HCT116 (cell line): ENCODE data around the gene SYNE2. TPM values are rescaled to one million over a fixed set of nuclear protein-coding genes. Genes with fewer than 3 reads are reported as not detected.

ENCODE experiments used
- ATAC-seq: fragments of 200-7000 bp; cut with Tn5 transposase; 2 replicates; pipeline ENCODE4 v1.9.1; 2020; ENCODE audit warnings: mild to moderate bottlenecking, moderate library complexity
- BruUV-seq: library from RNA; stranded (reverse); fragments of 400-500 nt; replicated peaks from 2 replicates; lab custom pipeline; 2021; lab: Mats Ljungman, UMichigan
- CTCF ChIA-PET: fragments of 300-600 bp; sonication (Branson Sonifier 250); formaldehyde crosslinking; loops from one replicate; lab custom pipeline; 2021; ENCODE audit warnings: antibody characterized with exemption; lab: Charles Lee
- POLR2A ChIA-PET: fragments of 300-600, 350-600 bp; sonication (Branson Sonifier 250); formaldehyde crosslinking; loops from one replicate; lab custom pipeline; 2021; ENCODE audit warnings: antibody characterized with exemption; lab: Charles Lee
- RAD21 ChIA-PET, 2 experiments: fragments of 300-600 bp; sonication (Branson Sonifier 250); formaldehyde crosslinking; loops; one replicate each; lab custom pipeline; 2023; ENCODE audit warnings: low total read pairs in 2 of 2; ENCODE audit not compliant: uncharacterized antibody in 2 of 2, unreplicated experiment in 2 of 2, low non-redundant PET in 1 of 2; lab: Charles Lee
- DNase-seq: peaks from one replicate; pipeline ENCODE4 v3.0.0-alpha.2; 2010; ENCODE audit warnings: low read depth, low spot score
- H2AFZ ChIP-seq: fragments of 200-600 bp; shearing (Covaris generic), sonication (generic); 2 replicates; pipeline ENCODE4 v1.6.1; 2017; ENCODE audit warnings: low read depth, mixed run types, mixed read lengths, antibody characterized with exemption, low read length; ENCODE audit not compliant: poor library complexity, severe bottlenecking
- H3K27ac ChIP-seq: 2 replicates; pipeline ENCODE4 v1.5.1; 2012; ENCODE audit warnings: low read depth, low read length
- H3K27me3 ChIP-seq: fragments of 200-600 bp; sonication (generic); 2 replicates; pipeline ENCODE4 v1.6.1; 2016; ENCODE audit warnings: mixed run types, low read length, mixed read lengths; ENCODE audit not compliant: insufficient read depth
- H3K36me3 ChIP-seq, 2 experiments: fragments of 200-500 bp in 1 of 2; fragments of 200-600 bp in 1 of 2; sonication (Bioruptor generic) in 1 of 2; sonication (generic) in 1 of 2; 2 replicates each; pipeline versions ENCODE4 v1.5.1 to v1.6.1; 2014 to 2016; ENCODE audit warnings: low read length in 2 of 2, inconsistent platforms in 1 of 2, mixed read lengths in 1 of 2, mixed run types in 1 of 2; ENCODE audit not compliant: insufficient read depth in 2 of 2, control insufficient read depth in 1 of 2
- H3K4me1 ChIP-seq, 2 experiments: fragments of 200-600 bp in 1 of 2; sonication (generic) in 1 of 2; 2 replicates each; pipeline versions ENCODE4 v1.5.1 to v1.6.1; 2012 to 2017; ENCODE audit warnings: low read length in 2 of 2, inconsistent platforms in 1 of 2, mild to moderate bottlenecking in 1 of 2, mixed read lengths in 1 of 2, mixed run types in 1 of 2, moderate library complexity in 1 of 2; ENCODE audit not compliant: insufficient read depth in 2 of 2, control insufficient read depth in 1 of 2
- H3K4me2 ChIP-seq: fragments of 200-600 bp; sonication (generic); 2 replicates; pipeline ENCODE4 v1.6.1; 2017; ENCODE audit warnings: mixed run types, low read length, mixed read lengths
- H3K4me3 ChIP-seq, 2 experiments: fragments of 200-600 bp in 1 of 2; sonication (generic) in 1 of 2; replicated peaks in 1 of 2; 2 replicates each; pipeline ENCODE4 v1.5.1; 2011 to 2016; ENCODE audit warnings: low read length in 2 of 2, control low read depth in 1 of 2, low read depth in 1 of 2, mild to moderate bottlenecking in 1 of 2, mixed read lengths in 1 of 2, mixed run types in 1 of 2
- H3K79me2 ChIP-seq: fragments of 200-600 bp; sonication (generic); 2 replicates; pipeline ENCODE4 v1.6.1; 2017; ENCODE audit warnings: mild to moderate bottlenecking, mixed run types, low read length, moderate library complexity, mixed read lengths; ENCODE audit not compliant: insufficient read depth
- H3K9ac ChIP-seq: fragments of 200-600 bp; sonication (generic); 2 replicates; pipeline ENCODE4 v1.6.1; 2016; ENCODE audit warnings: low read length, mixed read lengths
- H3K9me2 ChIP-seq: fragments of 200-600 bp; sonication (generic), shearing (Covaris generic); 2 replicates; pipeline ENCODE4 v1.6.1; 2017; ENCODE audit warnings: mixed run types, mild to moderate bottlenecking, moderate library complexity; ENCODE audit not compliant: insufficient read depth
- H3K9me3 ChIP-seq, 2 experiments: fragments of 200-500 bp in 1 of 2; fragments of 200-600 bp in 1 of 2; sonication (Bioruptor generic) in 1 of 2; sonication (generic) in 1 of 2; 2 replicates each; pipeline ENCODE4 v1.6.1; 2014 to 2017; ENCODE audit warnings: low read length in 2 of 2, mixed read lengths in 2 of 2, inconsistent platforms in 1 of 2, low read depth in 1 of 2, mild to moderate bottlenecking in 1 of 2, mixed run types in 1 of 2, moderate library complexity in 1 of 2; ENCODE audit not compliant: control insufficient read depth in 1 of 2, insufficient read depth in 1 of 2
- H4K20me1 ChIP-seq: fragments of 200-600 bp; sonication (generic), shearing (Covaris generic); 2 replicates; pipeline ENCODE4 v1.6.1; 2017; ENCODE audit warnings: mixed run types, mild to moderate bottlenecking, moderate library complexity; ENCODE audit not compliant: insufficient read depth
- ATF3 ChIP-seq: IDR thresholded peaks from 2 replicates; pipeline ENCODE4 v1.6.1; 2012
- CBX3 ChIP-seq: IDR thresholded peaks from 2 replicates; pipeline ENCODE4 v1.6.1; 2012; ENCODE audit warnings: low read depth
- CEBPB ChIP-seq: IDR thresholded peaks from 2 replicates; pipeline ENCODE4 v1.6.1; 2012; ENCODE audit warnings: low read depth
- EGR1 ChIP-seq: IDR thresholded peaks from 2 replicates; pipeline ENCODE4 v1.6.1; 2012; ENCODE audit warnings: low read depth
- EZH2 ChIP-seq: fragments of 200-600 bp; sonication (generic); IDR thresholded peaks from 2 replicates; pipeline ENCODE4 v1.6.1; 2017; ENCODE audit warnings: antibody characterized with exemption, mixed run types
- EZH2phosphoT487 ChIP-seq: fragments of 200-600 bp; IDR thresholded peaks from 2 replicates; pipeline ENCODE4 v1.6.1; 2018; ENCODE audit warnings: antibody characterized with exemption, borderline replicate concordance
- JUND ChIP-seq: IDR thresholded peaks from 2 replicates; pipeline ENCODE4 v1.6.1; 2012
- POLR2A ChIP-seq: IDR thresholded peaks from 2 replicates; pipeline ENCODE4 v1.7.0; 2011; ENCODE audit warnings: borderline replicate concordance; ENCODE audit not compliant: insufficient read depth, insufficient read length; ENCODE audit errors: extremely low read depth
- POLR2AphosphoS5 ChIP-seq: IDR thresholded peaks from 2 replicates; pipeline ENCODE4 v1.6.1; 2011; ENCODE audit warnings: mild to moderate bottlenecking, low read depth, low read length, moderate library complexity
- RAD21 ChIP-seq: IDR thresholded peaks from 2 replicates; pipeline ENCODE4 v1.6.1; 2012; ENCODE audit warnings: low read depth, mild to moderate bottlenecking
- REST ChIP-seq: IDR thresholded peaks from 2 replicates; pipeline ENCODE4 v1.6.1; 2012; ENCODE audit warnings: low read depth
- SIN3A ChIP-seq: IDR thresholded peaks from 2 replicates; pipeline ENCODE4 v1.6.1; 2012; ENCODE audit warnings: low read depth
- SRF ChIP-seq: IDR thresholded peaks from 2 replicates; pipeline ENCODE4 v1.6.1; 2012; ENCODE audit warnings: low read depth
- TCF7L2 ChIP-seq: IDR thresholded peaks from 2 replicates; pipeline ENCODE4 v1.7.0; 2011; ENCODE audit warnings: borderline replicate concordance, inconsistent platforms; ENCODE audit not compliant: insufficient read depth, insufficient read length; ENCODE audit errors: extremely low read depth
- YY1 ChIP-seq: IDR thresholded peaks from 2 replicates; pipeline ENCODE4 v1.6.1; 2011; ENCODE audit warnings: low read length, low read depth, moderate library complexity, mild to moderate bottlenecking; ENCODE audit not compliant: insufficient replicate concordance; ENCODE audit errors: extremely low read depth
- ZBTB33 ChIP-seq: IDR thresholded peaks from 2 replicates; pipeline ENCODE4 v1.6.1; 2011; ENCODE audit warnings: mild to moderate bottlenecking, low read length, moderate library complexity; ENCODE audit not compliant: insufficient replicate concordance; ENCODE audit errors: extremely low read depth
- ZFX ChIP-seq: fragments of 450-650 bp; IDR thresholded peaks from 2 replicates; pipeline ENCODE4 v1.6.1; 2017
- ZNF274 ChIP-seq: fragments of 200-500 bp; sonication (Bioruptor generic); IDR thresholded peaks from 2 replicates; pipeline ENCODE4 v1.6.1; 2014; ENCODE audit warnings: mild to moderate bottlenecking, low read depth, low read length, inconsistent platforms
- intact Hi-C: fragments of 100-400 bp; cut with micrococcal nuclease; formaldehyde crosslinking; loops from 2 replicates; pipeline ENCODE4 v1.10.0; 2022
- total RNA-seq: library from RNA; stranded (reverse); gene quantifications from one replicate; pipeline ENCODE4 v1.2.1, GENCODE V29; 2021; ENCODE audit not compliant: unreplicated experiment

Gene SYNE2
- total RNA-seq, 1 experiment from 2014 or later: 28.8 TPM

GRCh38 chr14:64038841-64039542 lies 186.2 kb downstream of the SYNE2 start:
- no TSS peak for BruUV-seq

More at GRCh38 chr14:64038841-64039542, 186.2 kb downstream of the SYNE2 start:
- Histone ChIP-seq H3K4me1 (no peaks in the 10 kb centered on the region), H2AFZ (no peak overlapping the region), H3K79me2 (no peaks in the 10 kb centered on the region), H3K36me3 (no peaks in the 10 kb centered on the region), H3K27me3 (no peaks in the 10 kb centered on the region), H3K27ac (no peak overlapping the region), H3K9ac (no peak overlapping the region), H3K4me3 (no peak overlapping the region), H3K4me2 (no peak overlapping the region), H3K9me3 (no peaks in the 10 kb centered on the region), H3K9me2 (no peaks in the 10 kb centered on the region), H4K20me1 (no peaks in the 10 kb centered on the region)
- ChIA-PET RAD21 (no interaction called here), CTCF (interaction anchor here (1.8 kb wide), 1 partner anchor 265 kb away, joined by 6 read pairs; no protein-coding TSS in a partner anchor), POLR2A (no interaction called here)
- DNase-seq: no peak
- intact Hi-C loops: no loop called here
- no peak for ATAC-seq
- TF ChIP-seq POLR2A (no peak), ZNF274 (no peak), EZH2phosphoT487 (no peak), SIN3A (no peak), POLR2AphosphoS5 (no peak), TCF7L2 (no peak), CBX3 (no peak), ATF3 (no peak), JUND (no peak), RAD21 (no peak), EGR1 (no peak), EZH2 (no peak), REST (no peak), CEBPB (no peak), ZFX (no peak), ZBTB33 (no peak), SRF (no peak), YY1 (no peak)
